GM12875 (cell line): ENCODE results near the gene AVL9.

Source experiments
- H3K4me3 ChIP-seq: one replicate; pipeline ENCODE4 v1.5.1; 2011; ENCODE audit warnings: low read depth, low read length, control low read depth
- TF ChIP-seq, protein P1 (sequence below): IDR thresholded peaks from 2 replicates; pipeline ENCODE4 v1.5.1; 2011; ENCODE audit warnings: low read depth, mild to moderate bottlenecking, control low read depth, inconsistent platforms, low read length, moderate library complexity, borderline replicate concordance; ENCODE audit not compliant: insufficient read depth

Gene AVL9

DNA sequence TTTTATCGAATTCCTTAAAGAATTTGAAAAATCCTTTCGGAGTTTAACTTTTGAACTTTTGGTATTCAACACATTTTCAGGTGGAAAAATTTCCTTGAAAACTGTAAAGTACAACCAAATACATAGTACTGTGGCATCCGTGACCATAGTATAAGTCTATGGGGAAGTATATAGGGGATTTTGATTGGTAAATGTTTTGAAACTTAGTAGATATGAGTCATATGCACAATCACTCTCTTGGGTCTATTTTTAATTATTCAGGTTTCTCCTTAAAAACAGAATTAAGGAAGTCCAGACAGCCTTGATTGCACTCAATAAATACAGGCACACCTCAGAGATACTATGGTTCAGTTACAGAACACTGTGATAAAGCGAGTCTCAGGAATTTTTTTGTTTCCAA lies 64.2 kb downstream of the AVL9 start:
- TF ChIP-seq, protein P1, sequence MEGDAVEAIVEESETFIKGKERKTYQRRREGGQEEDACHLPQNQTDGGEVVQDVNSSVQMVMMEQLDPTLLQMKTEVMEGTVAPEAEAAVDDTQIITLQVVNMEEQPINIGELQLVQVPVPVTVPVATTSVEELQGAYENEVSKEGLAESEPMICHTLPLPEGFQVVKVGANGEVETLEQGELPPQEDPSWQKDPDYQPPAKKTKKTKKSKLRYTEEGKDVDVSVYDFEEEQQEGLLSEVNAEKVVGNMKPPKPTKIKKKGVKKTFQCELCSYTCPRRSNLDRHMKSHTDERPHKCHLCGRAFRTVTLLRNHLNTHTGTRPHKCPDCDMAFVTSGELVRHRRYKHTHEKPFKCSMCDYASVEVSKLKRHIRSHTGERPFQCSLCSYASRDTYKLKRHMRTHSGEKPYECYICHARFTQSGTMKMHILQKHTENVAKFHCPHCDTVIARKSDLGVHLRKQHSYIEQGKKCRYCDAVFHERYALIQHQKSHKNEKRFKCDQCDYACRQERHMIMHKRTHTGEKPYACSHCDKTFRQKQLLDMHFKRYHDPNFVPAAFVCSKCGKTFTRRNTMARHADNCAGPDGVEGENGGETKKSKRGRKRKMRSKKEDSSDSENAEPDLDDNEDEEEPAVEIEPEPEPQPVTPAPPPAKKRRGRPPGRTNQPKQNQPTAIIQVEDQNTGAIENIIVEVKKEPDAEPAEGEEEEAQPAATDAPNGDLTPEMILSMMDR, result no peak
- H3K4me3 ChIP-seq, result no peak overlapping the region

DNA sequence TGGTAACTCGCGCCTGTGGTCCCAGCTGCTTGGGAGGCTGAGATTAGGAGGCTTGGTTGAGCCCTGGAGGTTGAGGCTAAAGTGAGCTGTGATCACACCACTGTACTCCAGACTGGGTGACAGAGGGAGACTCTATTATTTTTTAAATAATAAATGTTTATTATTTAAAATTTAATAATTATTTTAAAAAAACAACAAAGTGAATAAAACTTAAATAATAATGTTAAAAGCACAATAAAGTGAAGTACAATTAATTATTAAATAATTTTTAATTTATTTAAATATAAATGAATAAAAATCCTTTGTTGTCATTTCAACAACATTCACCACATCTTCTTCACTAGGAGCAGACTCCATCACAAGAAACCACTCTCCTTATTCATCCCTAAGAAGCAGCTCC lies 64.8 kb downstream of the AVL9 start:
- TF ChIP-seq, protein P1, result no peak

DNA sequence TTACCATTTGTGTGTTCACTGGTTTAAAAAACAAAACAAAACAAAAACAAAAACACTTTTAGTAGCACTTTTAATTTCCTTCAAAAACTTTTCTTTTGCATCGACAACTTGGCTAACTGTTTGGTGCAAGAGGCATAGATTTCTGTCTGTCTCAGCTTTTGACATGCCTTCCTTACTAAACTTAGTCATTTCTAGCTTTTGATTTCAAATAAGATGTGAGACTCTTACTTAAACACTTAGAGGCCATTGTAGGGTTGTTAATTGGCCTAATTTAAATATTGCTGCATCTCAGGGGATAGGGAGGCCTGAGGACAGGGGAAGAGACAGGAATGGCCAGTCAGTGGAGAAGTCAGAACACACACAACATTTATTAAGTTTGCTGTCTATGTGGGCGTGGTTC lies 66.3 kb downstream of the AVL9 start:
- TF ChIP-seq, protein P1, result no peak
- no peak overlapping the region for H3K4me3 ChIP-seq

More for the DNA sequence above, 64.8 kb downstream of the AVL9 start:
- no peak overlapping the region for H3K4me3 ChIP-seq

DNA sequence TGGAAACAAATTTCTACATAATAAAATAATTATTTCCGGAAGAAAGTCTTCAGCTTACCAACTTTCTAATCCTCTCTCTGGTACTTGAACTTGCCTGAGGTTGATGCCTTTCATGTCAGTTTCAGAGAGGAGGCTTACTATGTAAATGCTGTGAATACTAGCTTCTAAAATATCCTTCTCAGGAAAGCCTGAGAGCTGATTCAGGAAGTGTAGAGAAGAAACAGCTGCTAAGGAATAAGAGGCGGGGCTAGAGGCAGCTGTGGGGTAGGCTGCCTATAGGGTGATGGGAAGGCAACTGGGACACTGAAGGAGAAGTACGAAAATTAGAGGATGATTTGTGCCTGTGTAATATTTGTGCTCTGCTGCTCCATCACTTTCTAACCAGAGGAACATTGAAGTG lies 69.3 kb downstream of the AVL9 start:
- TF ChIP-seq, protein P1, result no peak
- H3K4me3 ChIP-seq, result no peak overlapping the region

DNA sequence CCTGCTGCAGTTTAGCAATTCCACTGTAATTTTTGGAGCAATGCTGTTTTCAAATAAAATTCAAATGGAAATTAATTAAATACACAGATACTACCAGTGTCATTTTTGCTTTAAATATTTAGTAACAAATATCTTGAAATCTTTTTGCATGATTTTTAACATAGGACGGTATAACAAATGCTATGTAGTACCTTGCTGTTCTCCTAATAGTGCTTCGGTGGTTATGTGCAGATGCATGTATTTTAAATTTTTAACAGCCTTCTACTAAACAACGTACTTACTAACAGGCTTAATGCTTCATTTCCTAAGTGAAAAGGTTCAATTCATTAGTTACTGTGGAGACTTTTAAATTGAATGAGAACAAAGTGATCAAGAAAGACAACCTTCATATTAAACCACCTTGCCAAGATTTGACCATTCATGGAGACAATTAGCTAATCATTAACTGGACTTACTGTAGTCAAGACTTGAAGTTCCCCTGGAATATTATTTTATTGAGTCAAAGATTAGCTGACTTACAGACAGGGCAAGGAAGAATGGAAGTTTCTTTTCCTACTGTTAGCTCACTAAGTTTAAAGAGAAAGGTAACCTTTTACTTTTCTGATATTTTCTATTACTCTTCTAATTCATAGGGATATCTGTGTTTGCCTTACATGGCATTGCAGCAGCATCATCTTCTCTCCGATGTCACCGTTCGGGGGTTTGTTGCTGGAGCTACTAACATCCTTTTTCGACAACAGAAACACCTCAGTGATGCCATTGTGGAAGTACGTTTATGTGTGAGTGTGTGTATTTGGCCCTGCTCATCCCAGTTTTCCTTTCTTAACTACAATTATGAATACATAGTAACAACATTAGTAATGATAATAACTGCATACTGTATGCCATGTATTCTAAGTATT lies 74.3 kb downstream of the AVL9 start:
- no peak overlapping the region for H3K4me3 ChIP-seq
- TF ChIP-seq, protein P1, result no peak

DNA sequence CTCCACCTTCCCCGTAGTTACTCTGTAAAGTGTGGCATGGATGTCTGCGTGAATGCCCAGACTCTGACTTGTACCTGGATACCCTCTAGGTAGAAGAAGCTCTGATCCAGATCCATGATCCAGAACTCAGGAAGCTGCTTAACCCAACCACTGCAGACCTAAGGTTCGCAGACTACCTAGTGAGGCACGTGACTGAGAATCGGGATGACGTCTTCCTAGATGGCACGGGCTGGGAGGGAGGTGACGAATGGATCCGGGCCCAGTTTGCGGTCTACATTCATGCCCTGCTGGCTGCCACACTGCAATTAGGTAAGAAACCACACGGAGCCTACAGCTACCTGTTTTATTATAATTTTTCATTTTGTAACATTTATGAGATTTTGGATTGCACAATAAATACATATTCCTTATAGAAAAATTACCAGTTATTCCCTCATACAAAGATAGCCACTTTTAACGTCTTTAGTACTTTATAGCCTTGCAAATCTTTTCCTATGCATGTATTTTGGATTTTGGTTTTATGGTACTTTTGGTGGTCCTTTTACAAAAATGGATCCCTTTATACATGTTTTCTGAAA lies 77.9 kb downstream of the AVL9 start:
- H3K4me3 ChIP-seq, result no peak overlapping the region
- TF ChIP-seq, protein P1, result no peak

DNA sequence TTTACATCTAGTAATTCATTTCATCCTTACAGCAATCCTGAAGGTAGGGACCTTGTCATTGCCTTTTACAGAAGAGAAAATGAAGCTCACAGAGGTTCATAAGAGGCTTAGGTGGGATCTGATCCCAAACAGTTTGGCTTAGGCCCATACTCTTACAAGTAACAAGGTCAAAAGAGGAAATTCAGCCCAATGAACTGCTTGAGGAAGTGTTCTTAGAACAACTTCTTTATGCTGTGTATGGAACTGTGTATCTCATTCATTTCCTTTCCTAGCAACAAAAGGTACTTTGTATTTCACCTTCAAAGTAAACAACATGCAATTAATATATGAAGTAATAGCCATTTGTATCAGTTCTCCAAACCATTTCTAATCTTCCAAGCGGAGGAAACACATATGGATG lies 79.3 kb downstream of the AVL9 start:
- TF ChIP-seq, protein P1, result no peak
- no peak overlapping the region for H3K4me3 ChIP-seq
